Adipocyte (in vitro differentiated cells): ENCODE results near the gene PACSIN2.
"Not testable (repeated sequence)": the region's sequence is repeated elsewhere in the genome, so short reads cannot be mapped to it uniquely, and the experiment has no call there.

Experiments
- DNase-seq: peaks from one replicate; pipeline ENCODE4 v3.0.0-alpha.2; 2015; ENCODE audit warnings: low read depth
- H3K27me3 ChIP-seq: replicated peaks from 2 replicates; pipeline ENCODE4 v1.7.0; 2013; ENCODE audit warnings: mild to moderate bottlenecking, low read length, moderate library complexity; ENCODE audit not compliant: control insufficient read depth, insufficient read depth
- H3K36me3 ChIP-seq: 2 replicates; pipeline ENCODE4 v1.7.0; 2013; ENCODE audit warnings: low read length, mild to moderate bottlenecking, moderate library complexity; ENCODE audit not compliant: control insufficient read depth, insufficient read depth, severe bottlenecking
- H3K4me1 ChIP-seq: 2 replicates; pipeline ENCODE4 v1.7.0; 2013; ENCODE audit warnings: mild to moderate bottlenecking, low read length, moderate library complexity; ENCODE audit not compliant: control insufficient read depth, insufficient read depth
- H3K4me3 ChIP-seq: 2 replicates; pipeline ENCODE4 v1.7.0; 2013; ENCODE audit warnings: mild to moderate bottlenecking, low read length, moderate library complexity
- H3K9ac ChIP-seq: 2 replicates; pipeline ENCODE4 v1.7.0; 2013; ENCODE audit warnings: mild to moderate bottlenecking, low read length, moderate library complexity
- H3K9me3 ChIP-seq: 2 replicates; pipeline ENCODE4 v1.7.0; 2013; ENCODE audit warnings: mild to moderate bottlenecking, low read length, moderate library complexity; ENCODE audit not compliant: control insufficient read depth

PACSIN2 gene

GRCh38 chr22:42918500-42918899 lies 96.4 kb downstream of the PACSIN2 start:
- Histone ChIP-seq H3K27me3 (no peaks in the 10 kb centered on the region), H3K9ac (no peak overlapping the region), H3K9me3 (no peaks in the 10 kb centered on the region), H3K4me1 (peaks cover 26% of the 10 kb centered on the region), H3K4me3 (no peak overlapping the region), H3K36me3 (no peaks in the 10 kb centered on the region)
- no peak for DNase-seq

GRCh38 chr22:42917358-42917757 lies 97.6 kb downstream of the PACSIN2 start:
- H3K36me3 ChIP-seq, DNase-seq: not testable (repeated sequence)

GRCh38 chr22:42915980-42916765 lies 98.8 kb downstream of the PACSIN2 start:
- H3K4me3 ChIP-seq = no peak overlapping the region
- no peaks in the 10 kb centered on the region for H3K36me3 ChIP-seq
- peaks cover 19% of the 10 kb centered on the region for H3K4me1 ChIP-seq
- no peak for DNase-seq
- no peak overlapping the region for H3K9ac ChIP-seq
- H3K9me3 ChIP-seq = no peaks in the 10 kb centered on the region
- no peaks in the 10 kb centered on the region for H3K27me3 ChIP-seq

More at GRCh38 chr22:42917358-42917757, 97.6 kb downstream of the PACSIN2 start:
- H3K4me3 ChIP-seq, H3K9ac ChIP-seq, H3K27me3 ChIP-seq, H3K9me3 ChIP-seq: not testable (repeated sequence)
- peaks cover 26% of the 10 kb centered on the region for H3K4me1 ChIP-seq

GRCh38 chr22:42914511-42915076 lies 100.4 kb downstream of the PACSIN2 start:
- H3K9ac ChIP-seq = no peak overlapping the region
- H3K9me3 ChIP-seq = no peaks in the 10 kb centered on the region
- no peaks in the 10 kb centered on the region for H3K27me3 ChIP-seq
- DNase-seq = no peak
- H3K4me1 ChIP-seq = peaks cover 6% of the 10 kb centered on the region
- peaks cover 9% of the 10 kb centered on the region for H3K36me3 ChIP-seq
- H3K4me3 ChIP-seq = no peak overlapping the region

GRCh38 chr22:42913874-42914510 lies 101.0 kb downstream of the PACSIN2 start:
- Histone ChIP-seq H3K4me3 (no peak overlapping the region), H3K27me3 (no peaks in the 10 kb centered on the region), H3K4me1 (peaks cover 2% of the 10 kb centered on the region), H3K9ac (no peak overlapping the region), H3K9me3 (no peaks in the 10 kb centered on the region), H3K36me3 (peaks cover 15% of the 10 kb centered on the region)
- no peak for DNase-seq

GRCh38 chr22:42912059-42912458 lies 102.9 kb downstream of the PACSIN2 start:
- Histone ChIP-seq H3K4me3 (no peak overlapping the region), H3K27me3 (no peaks in the 10 kb centered on the region), H3K9me3 (no peaks in the 10 kb centered on the region), H3K36me3 (peaks cover 17% of the 10 kb centered on the region), H3K4me1 (peaks cover 15% of the 10 kb centered on the region), H3K9ac (no peak overlapping the region)
- DNase-seq = no peak

- H3K36me3 ChIP-seq = peaks cover 17% of the 10 kb centered on the region
- H3K9ac ChIP-seq = no peak overlapping the region
- H3K9me3 ChIP-seq = no peaks in the 10 kb centered on the region
- H3K27me3 ChIP-seq = no peaks in the 10 kb centered on the region
- DNase-seq = no peak
- H3K4me3 ChIP-seq = no peak overlapping the region
- peaks cover 24% of the 10 kb centered on the region for H3K4me1 ChIP-seq
Observed at GRCh38 chr22:42910221-42910942, 104.6 kb downstream of the PACSIN2 start.

- no peak for DNase-seq
- Histone ChIP-seq H3K9ac (no peak overlapping the region), H3K4me1 (peaks cover 24% of the 10 kb centered on the region), H3K9me3 (no peaks in the 10 kb centered on the region), H3K27me3 (no peaks in the 10 kb centered on the region), H3K36me3 (peaks cover 17% of the 10 kb centered on the region), H3K4me3 (no peak overlapping the region)
Observed at GRCh38 chr22:42909363-42910058, 105.4 kb downstream of the PACSIN2 start.

GRCh38 chr22:42908374-42908746 lies 106.6 kb downstream of the PACSIN2 start:
- Histone ChIP-seq H3K36me3 (peaks cover 17% of the 10 kb centered on the region), H3K4me1 (peaks cover 24% of the 10 kb centered on the region)
- no peak for DNase-seq

GRCh38 chr22:42907404-42908373 lies 107.3 kb downstream of the PACSIN2 start:
- Histone ChIP-seq H3K9me3 (no peaks in the 10 kb centered on the region), H3K36me3 (peaks cover 17% of the 10 kb centered on the region), H3K4me1 (peaks cover 24% of the 10 kb centered on the region), H3K9ac (no peak overlapping the region), H3K27me3 (no peaks in the 10 kb centered on the region), H3K4me3 (no peak overlapping the region)
- DNase-seq = no peak

More at GRCh38 chr22:42908374-42908746, 106.6 kb downstream of the PACSIN2 start:
- Histone ChIP-seq H3K27me3 (no peaks in the 10 kb centered on the region), H3K4me3 (no peak overlapping the region), H3K9me3 (no peaks in the 10 kb centered on the region), H3K9ac (no peak overlapping the region)
